HG02759 (cell line): ENCODE data around the gene SYS1.
"Not testable (repeated sequence)": the region's sequence is repeated elsewhere in the genome, so short reads cannot be mapped to it uniquely, and the experiment has no call there.

Experiments used
- ATAC-seq: cut with Tn5 transposase; IDR thresholded peaks from one replicate; pipeline ENCODE4 v1.9.1; 2021; ENCODE audit warnings: mild to moderate bottlenecking, moderate library complexity; ENCODE audit not compliant: unreplicated experiment

SYS1 gene

DNA sequence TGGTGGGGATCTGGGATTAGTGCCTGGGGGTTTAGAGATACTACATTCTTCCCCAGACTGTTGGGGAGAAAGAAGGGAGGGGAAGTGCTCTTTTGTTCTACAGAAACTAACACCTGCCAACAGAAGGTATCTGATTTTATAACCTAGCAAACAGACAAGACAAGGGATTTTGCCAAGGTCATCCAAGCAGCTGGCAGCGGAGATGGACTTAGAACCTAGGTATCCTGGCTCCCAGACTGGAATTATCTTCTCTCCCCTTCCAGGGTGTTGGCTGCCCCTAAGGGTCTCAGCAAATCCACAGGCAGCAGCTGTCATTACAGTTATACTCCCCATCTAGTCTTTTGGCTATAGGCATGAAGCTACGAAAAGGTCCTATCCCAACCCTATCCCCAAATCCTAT lies 23.2 kb upstream of the SYS1 start:
- ATAC-seq, result no peak

GRCh38 chr20:45340236-45340847 lies 22.6 kb upstream of the SYS1 start:
- no peak for ATAC-seq

- ATAC-seq, result no peak
Measured at GRCh38 chr20:45340951-45341350, 22.0 kb upstream of the SYS1 start.

- no peak for ATAC-seq
Measured at GRCh38 chr20:45341579-45341938, 21.4 kb upstream of the SYS1 start.

GRCh38 chr20:45341939-45342854 lies 20.8 kb upstream of the SYS1 start:
- no peak for ATAC-seq

DNA sequence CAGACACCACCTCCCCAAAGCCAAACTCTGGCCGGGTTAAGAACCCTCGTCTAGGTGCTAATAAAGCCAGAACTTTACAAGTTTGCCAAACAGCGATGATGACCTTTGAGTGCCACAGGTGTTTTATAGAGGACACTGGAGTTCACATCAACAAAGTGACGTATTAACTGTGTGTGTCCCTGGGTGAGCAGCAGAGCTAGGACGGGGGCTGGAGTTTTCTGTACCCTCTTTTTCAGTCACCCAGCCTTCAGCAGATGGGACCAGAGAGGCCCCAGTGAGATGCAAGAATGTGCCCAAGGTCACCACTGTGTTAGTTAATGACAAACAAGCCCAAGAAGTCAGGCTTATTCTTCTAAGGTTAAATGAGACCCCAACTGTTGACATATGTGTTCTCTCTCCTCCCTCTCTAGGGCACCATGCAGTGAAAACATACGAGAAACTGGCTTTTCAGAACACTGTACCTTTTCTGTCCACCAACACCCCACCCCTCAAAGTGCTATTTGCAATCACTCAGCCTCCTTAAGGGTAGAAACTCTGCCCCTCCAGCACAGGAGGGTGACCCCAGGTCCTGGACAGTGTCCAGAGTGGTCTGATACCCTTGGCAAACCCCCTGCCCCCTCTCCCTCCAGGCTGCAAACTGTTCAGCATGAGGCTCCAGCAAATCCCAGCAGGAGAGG lies 20.0 kb upstream of the SYS1 start:
- no peak for ATAC-seq

- ATAC-seq, result no peak
Measured at GRCh38 chr20:45343532-45344167, 19.3 kb upstream of the SYS1 start.

GRCh38 chr20:45344168-45344860 lies 18.6 kb upstream of the SYS1 start:
- no peak for ATAC-seq

DNA sequence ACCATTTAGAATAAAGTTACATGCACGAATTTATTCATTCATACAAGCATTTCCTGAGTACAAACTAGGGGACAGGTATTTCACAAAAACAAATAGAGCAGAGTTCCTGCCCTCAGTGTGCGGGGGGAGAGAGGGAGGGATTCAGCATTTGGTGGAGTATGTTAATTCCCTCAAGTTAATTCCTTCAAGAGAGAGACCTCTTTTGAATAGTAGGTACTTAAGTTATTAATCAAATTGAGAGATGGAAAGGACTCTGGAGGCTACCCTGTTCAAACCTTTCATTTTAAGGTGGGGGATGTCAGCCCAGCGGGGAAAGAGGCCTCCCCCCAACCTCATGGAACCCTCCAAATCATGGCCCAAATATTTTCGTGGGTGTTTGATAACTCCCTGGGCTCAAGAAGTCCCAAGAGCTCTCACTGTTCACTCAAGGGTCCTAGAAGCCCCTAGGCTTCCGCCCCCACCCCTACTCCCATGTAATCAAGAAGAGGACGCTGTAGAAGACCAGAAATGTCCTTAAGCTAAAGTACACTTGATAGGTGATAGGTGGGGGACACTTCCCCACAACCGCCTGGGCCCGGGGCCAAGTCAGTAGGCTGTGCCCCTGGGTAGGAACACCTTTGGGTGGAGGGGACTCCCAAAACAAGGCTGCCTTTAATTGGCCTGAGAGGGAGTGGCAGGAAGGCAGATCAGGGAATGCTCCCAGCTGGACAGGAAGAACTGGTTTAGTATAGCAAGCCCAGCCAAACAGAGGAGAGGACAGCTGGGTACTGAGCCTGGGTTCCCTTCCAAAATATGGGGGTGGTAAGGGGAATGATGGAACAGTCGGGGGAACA lies 17.6 kb upstream of the SYS1 start:
- no peak for ATAC-seq

- ATAC-seq, result no peak
Measured at GRCh38 chr20:45346291-45346718, 16.7 kb upstream of the SYS1 start.

DNA sequence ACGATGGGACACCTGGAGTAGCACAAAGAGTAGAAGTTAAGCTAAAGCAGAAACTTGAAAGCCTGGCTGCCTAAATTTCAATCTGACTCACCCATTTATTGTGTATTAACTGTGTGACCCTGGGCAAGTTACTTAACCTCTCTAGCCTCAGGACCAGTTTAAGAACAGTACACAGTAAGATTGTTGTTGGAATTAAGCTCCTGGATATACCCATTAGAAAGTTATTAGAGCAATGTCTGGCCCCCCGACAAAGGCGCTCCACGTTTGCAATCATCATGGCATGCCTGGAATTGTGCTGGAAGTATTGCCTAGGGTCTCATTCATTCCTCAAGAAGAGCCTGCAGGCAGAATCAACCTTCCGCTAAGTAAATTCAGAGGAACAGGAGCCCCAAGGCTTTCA lies 16.1 kb upstream of the SYS1 start:
- ATAC-seq, result no peak

GRCh38 chr20:45347297-45347935 lies 15.5 kb upstream of the SYS1 start:
- ATAC-seq, result no peak

- no peak for ATAC-seq
Measured at GRCh38 chr20:45347936-45348778, 14.8 kb upstream of the SYS1 start, which contains the start of gene SDC4. TSS of gene SDC4 (minus strand) at chr20:45348424. CDS start at chr20:45348384, 40 bp downstream.

GRCh38 chr20:45350217-45350616 lies 12.7 kb upstream of the SYS1 start:
- ATAC-seq, result no peak

DNA sequence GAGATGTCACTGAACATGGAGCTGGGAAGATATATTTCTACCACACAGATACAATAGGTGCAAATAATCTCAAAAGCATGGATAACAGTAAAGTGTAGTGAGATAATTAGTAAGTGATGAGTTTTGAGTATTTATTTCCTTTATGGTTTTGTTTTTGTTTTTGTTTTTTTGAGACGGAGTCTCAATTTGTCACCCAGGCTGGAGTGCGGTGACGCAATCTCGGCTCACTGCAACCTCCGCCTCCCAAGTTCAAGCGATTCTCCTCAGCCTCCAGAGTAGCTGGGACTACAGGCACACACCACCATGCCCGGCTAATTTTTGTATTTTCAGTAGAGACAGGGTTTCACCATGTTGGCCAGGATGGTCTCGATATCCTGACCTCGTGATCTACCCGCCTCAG lies 12.2 kb upstream of the SYS1 start:
- ATAC-seq, result not testable (repeated sequence)

DNA sequence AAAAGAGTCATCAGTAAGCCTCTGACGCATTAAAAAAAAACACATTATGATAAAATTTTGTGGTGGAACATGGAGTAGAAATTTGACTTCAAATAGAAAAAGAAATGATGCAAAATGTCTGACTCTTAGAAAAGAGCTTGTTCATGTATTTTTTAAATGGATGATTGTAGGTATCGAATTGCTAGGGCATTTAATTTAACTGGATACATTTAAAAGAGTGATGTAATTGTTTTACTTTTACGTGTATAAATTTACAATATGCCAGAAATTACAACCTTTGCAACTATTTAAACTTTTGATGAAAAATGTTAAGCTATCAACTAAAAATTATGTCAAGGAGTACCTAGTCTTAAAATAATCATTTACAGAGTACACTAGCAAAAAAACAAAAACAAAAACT lies 10.2 kb upstream of the SYS1 start:
- ATAC-seq, result no peak

GRCh38 chr20:45353746-45354145 lies 9.2 kb upstream of the SYS1 start:
- ATAC-seq, result no peak

GRCh38 chr20:45354423-45355208 lies 8.3 kb upstream of the SYS1 start:
- no peak for ATAC-seq
